ENCODE data around the gene PAOX.
A peak's percentile ranks its signal among the peaks of the same experiment; 100 is the strongest.

Gene PAOX

DNA sequence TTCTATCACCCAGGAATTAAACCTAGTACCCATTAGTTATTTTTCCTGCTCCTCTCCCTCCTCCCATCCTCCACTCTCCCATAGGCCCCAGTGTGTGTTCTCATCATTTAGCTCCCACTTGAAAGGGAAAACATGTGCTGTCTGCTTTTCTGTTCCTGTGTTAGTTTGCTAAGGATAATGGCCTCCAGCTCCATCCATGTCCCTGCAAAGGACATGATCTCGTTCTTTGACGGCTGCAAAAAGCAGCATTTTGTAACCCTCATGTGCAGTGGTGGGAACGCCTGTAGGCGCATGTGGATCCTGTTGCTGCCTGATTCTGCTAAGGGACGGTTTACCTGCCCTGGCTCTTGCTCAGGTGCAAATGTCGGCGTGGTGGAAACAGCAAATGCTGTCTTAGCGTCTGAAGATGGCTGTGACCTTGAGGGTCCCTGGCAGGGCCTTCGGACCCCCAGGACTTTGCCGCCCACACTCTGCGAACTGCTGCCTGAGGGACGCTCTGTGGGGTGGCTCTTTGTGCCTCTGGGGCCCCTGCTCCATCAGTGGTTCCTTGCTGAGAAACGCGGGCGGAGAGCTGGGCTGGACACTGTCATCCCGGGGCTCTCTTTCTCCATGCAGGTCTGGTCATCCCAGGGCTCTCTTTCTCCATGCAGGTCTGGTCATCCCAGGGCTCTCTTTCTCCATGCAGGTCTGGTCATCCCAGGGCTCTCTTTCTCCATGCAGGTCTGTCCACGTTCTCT, 9.3 kb downstream of the PAOX start:
- no peak for DNase-seq

GRCh38 chr10:133388973-133389818, 10.1 kb downstream of the PAOX start:
- peak; percentile 54 for DNase-seq

GRCh38 chr10:133390597-133391248, 11.7 kb downstream of the PAOX start:
- no peak for DNase-seq

- DNase-seq = no peak
Measured at GRCh38 chr10:133391249-133391635, 12.2 kb downstream of the PAOX start.

- peak; percentile 21 for DNase-seq
Measured at GRCh38 chr10:133391761-133392518, 12.9 kb downstream of the PAOX start.

DNA sequence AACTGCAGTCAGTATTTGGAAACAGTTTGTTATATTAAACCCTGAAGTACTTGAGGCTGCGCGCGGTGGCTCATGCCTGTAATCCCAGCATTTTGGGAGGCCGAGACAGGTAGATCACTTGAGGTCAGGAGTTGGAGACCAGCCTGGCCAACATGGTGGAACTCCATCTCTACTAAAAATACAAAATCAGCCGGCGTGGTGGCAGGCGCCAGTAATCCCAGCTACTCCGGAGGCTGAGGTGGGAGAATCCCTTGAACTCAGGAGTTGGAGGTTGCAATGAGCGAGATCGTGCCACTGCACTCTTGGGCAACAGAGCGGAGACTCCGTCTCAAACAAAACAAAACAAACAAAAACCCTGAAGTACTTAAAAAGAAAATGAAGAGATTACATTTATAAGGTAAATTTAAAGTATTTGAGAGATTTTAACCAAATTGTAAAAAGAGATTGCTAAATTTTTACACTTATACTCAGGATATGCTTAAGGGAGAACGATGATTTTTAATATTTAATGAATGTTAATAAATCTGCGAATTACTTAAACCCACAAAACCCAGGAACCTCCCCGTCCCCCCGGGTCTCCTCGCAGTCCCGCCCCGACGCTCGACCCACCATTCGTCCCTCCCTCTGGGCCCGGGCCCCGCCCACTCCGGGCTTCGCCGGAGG, 14.5 kb downstream of the PAOX start:
- no peak for DNase-seq

DNA sequence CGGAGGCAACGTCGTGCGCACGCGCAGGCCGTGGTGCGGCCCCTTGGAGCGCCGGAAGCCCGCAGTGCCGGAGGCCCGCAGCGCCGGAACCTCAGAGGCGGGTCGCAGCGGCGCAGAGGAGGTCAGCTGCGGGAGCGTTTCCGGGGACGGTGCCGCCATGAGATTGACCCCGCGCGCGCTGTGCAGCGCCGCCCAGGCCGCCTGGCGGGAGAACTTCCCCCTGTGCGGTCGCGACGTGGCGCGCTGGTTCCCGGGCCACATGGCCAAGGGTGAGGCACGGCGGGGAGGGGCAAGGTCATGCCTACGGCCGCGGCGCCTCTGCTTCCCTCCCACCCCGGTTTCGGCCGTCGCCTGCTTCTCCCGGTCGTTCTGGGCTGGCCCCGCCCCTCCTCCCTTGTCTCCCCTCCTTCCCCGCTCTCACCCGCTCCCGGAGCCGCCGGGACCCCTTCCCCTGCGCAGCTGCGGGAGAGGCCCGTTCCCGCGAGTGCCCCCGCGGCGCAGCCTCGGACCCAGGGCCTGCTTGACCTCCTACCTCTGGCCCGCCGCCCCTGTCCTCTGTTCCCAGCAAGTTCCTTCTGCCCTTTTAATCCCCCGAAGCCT, 15.1 kb downstream of the PAOX start, which contains the start of gene MTG1:
Gene MTG1, plus strand, starts transcription at position 94 of the 600 bp plus-strand sequence. Its CDS starts 64 bp downstream, at position 158.
- DNase-seq = peak; percentile 93

GRCh38 chr10:133394801-133395221, 15.7 kb downstream of the PAOX start:
- DNase-seq = no peak

DNA sequence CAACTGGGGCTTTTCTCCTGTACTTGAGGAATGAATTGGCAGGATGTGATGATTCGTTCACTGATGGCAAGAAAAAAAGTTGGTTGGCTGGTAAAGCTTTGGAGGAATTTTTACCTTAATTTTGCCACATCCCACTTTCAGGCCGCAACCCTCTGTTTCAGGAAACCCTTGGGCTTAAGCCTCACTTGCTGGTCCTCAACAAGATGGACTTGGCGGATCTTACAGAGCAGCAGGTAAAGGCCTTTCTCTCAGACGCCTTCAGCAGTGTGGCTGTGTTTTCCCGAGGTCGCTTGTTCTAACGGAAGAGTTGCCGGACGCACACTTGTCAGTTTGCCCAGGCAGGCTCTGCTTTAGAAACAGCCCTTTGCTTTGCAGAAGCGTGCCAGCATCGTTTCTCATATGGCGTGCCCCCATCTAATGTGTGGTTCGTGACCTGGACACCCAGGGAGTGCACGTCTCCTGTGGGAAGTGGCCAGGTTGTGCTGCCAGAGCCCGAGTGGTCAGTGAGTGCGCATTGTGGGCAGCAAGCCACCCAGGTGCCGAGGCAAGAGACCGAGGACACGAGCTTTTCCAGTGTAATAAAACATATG, 17.1 kb downstream of the PAOX start:
- DNase-seq = no peak

GRCh38 chr10:133397938-133398337, 18.9 kb downstream of the PAOX start:
- DNase-seq = no peak

- DNase-seq = no peak
Measured at GRCh38 chr10:133399123-133399601, 20.1 kb downstream of the PAOX start.

DNA sequence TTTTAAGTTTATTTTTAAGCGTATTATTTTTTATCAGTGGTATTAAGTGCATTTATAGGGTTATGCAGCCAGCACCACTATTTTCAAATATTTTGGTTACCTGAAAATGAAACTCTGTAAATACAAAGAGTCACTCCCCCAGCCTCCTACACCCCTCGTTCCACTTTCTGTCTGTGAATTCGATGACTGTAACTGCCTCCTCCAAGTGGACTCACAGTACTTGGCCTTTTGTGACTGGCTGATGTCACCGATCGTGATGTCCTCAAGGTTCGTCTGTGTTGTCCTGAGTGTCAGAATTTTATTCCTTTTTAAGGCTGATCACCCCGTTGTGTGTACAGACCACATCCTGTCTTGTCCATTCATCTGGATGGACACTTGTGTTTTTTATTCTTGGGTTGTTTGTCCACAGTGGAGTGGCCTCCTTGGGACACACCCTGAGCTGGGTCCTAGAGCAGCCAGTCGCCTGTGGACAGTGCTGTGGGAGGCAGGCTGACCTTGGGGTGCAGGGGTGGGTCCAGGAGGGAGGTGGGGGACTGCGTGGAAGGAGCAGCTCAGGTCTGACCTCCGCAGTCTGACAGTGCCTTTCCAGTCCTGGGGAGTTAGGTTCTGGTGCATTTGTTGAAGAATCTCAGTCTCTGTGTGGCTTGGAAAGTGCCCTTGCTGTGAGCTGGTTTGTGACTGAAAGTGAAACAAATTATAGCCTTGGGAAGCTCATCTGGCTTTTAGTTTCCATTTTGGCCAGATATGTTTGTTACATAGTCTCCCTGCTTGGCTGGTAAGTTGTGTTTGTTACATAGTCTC, 21.8 kb downstream of the PAOX start:
- no peak for DNase-seq

GRCh38 chr10:133401500-133401899, 22.4 kb downstream of the PAOX start:
- DNase-seq = no peak

- DNase-seq = no peak
Measured at GRCh38 chr10:133401981-133402725, 23.1 kb downstream of the PAOX start.

DNA sequence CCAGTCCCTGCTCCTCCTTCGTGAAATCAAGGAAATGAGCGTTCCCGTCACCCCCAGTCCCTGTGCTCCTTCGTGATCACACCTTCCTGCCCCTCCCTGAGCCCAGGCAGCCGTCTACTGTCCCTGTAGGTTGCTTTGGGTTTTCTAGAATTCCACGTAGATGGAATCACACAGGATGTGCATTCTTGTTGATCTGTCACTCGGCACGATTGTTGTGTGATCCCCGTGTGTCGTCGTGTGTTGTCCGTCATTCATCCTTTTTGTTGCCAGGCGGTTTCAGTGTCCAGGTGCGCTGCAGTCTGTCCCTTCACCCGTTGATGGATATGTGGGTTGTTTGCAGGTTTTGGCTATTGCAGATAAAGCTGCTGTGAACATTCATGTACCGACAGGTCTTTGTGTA, 24.3 kb downstream of the PAOX start:
- no peak for DNase-seq

GRCh38 chr10:133403784-133404183, 24.7 kb downstream of the PAOX start:
- DNase-seq = no peak

DNA sequence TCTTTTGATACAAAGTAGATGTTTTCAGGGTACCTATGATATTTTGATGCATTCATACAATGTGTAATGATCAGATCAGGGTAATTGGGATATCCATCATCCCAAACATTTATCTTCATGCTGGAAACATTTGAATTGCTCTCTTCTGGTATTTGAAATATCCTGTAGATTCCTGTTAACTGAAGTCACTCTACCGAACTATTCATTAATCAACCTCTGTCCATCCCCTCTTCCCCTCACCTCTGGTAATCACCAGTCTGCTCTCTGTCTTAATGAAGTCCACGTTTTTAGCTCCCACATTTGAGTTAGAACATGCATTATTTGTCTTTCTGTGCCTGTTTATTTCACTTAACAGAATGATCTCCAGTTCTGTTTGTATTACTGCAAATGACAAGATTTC, 26.2 kb downstream of the PAOX start:
- DNase-seq = no peak

DNA sequence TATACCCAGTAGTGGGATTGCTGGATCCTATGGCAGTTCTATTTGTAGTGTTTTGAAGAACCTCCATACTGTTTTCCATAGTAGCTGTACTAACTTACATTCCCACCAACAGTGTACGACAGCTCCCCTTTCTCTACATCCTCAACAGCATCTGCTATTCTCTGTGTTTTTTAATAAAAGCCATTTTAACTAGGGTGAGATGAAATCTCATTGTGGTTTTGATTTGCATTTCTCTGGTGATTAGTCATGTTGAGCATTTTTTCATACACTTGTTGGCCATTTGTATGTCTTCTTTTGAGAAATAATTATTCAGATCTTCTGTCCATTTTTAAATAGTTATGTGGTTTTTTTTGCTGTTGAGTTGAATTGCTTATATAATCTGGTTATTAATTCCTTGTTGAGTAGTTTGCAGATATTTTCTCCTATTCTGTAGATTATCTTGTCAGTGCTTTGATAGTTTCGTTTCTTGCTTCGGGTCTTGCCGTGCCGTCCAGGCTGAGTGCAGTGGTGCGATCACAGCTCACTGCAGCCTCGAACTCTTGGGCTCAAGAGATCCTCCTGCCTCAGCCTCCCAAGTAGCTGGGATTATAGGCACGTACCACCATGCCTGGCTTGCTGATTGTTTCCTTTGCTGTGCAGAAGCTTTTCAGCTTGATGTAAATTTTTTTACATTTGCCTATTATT, 26.9 kb downstream of the PAOX start:
- DNase-seq = no peak
